ENCODE measurements around the gene SLC51B.
"Not testable (repeated sequence)": the region's sequence is repeated elsewhere in the genome, so short reads cannot be mapped to it uniquely, and the experiment has no call there.

SLC51B gene

GRCh38 chr15:65085990-65086679, 40.9 kb downstream of the SLC51B start:
- DNase-seq = no peak

- DNase-seq = no peak
These were observed 41.5 kb downstream of the SLC51B start for GRCh38 chr15:65086680-65087111.

GRCh38 chr15:65087411-65087810, 42.2 kb downstream of the SLC51B start:
- DNase-seq = no peak

- DNase-seq = no peak
These were observed 42.9 kb downstream of the SLC51B start for GRCh38 chr15:65087873-65088642.

- no peak for DNase-seq
These were observed 43.4 kb downstream of the SLC51B start for GRCh38 chr15:65088643-65089021.

GRCh38 chr15:65089206-65089824, 44.1 kb downstream of the SLC51B start:
- no peak for DNase-seq

- DNase-seq = no peak
These were observed 47.0 kb downstream of the SLC51B start for GRCh38 chr15:65091946-65092770.

- no peak for DNase-seq
These were observed 48.0 kb downstream of the SLC51B start for GRCh38 chr15:65092911-65093792.

GRCh38 chr15:65093793-65094170, 48.6 kb downstream of the SLC51B start:
- DNase-seq = not testable (repeated sequence)

- DNase-seq = no peak
These were observed 49.3 kb downstream of the SLC51B start for GRCh38 chr15:65094294-65094995.

- no peak for DNase-seq
These were observed 50.0 kb downstream of the SLC51B start for GRCh38 chr15:65095011-65095746.

GRCh38 chr15:65095747-65096104, 50.5 kb downstream of the SLC51B start:
- DNase-seq = no peak

- no peak for DNase-seq
These were observed 51.5 kb downstream of the SLC51B start for GRCh38 chr15:65096481-65097385.

GRCh38 chr15:65097651-65098263, 52.6 kb downstream of the SLC51B start:
- no peak for DNase-seq

GRCh38 chr15:65099336-65099735, 54.1 kb downstream of the SLC51B start:
- DNase-seq = no peak

GRCh38 chr15:65099801-65100200, 54.6 kb downstream of the SLC51B start:
- not testable (repeated sequence) for DNase-seq

- DNase-seq = no peak
These were observed 55.3 kb downstream of the SLC51B start for GRCh38 chr15:65100442-65100841.

- peak; percentile 55 for DNase-seq
These were observed 56.3 kb downstream of the SLC51B start for GRCh38 chr15:65101411-65101890.

All from stimulated activated CD4-positive, alpha-beta T cell treated with anti-CD3 and anti-CD28 coated beads, Interleukin-4, amount 100 ng/mL, for 24 hours (primary cell).